OCI-LY3 (cell line): ENCODE measurements around the gene ALPK1.

ENCODE experiments used
- EZH2phosphoT487 ChIP-seq: fragments of 200-600 bp; shearing (Covaris generic); IDR thresholded peaks from 2 replicates; pipeline ENCODE4 v1.6.1; 2018; ENCODE audit warnings: antibody characterized with exemption, mixed run types, low read depth
- TF ChIP-seq, protein P1 (sequence below): fragments of 200-600, 300-600 bp; sonication (generic); IDR thresholded peaks from 2 replicates; pipeline ENCODE4 v1.5.1; 2014; ENCODE audit warnings: antibody characterized with exemption, low read length, low read depth

DNA sequence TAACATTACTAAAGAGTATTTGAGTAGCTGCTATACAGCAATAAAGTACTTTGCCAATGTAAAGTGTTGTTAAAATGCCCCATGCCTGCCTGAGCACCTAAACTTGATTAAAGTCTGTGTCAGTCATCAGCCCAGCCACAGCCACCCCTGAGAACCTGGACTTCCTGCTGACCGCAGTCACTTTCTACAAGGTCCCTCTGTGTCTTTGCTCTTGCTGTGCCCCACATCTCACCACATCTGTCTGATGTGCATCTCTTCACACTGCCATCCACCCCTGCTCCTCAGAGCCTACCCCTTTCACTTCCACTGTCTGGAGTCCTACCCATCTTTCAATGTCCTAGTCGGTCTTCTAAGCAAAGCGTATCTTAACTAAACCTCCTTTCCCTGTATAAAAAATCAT, 25.7 kb downstream of the ALPK1 start:
- TF ChIP-seq, protein P1, sequence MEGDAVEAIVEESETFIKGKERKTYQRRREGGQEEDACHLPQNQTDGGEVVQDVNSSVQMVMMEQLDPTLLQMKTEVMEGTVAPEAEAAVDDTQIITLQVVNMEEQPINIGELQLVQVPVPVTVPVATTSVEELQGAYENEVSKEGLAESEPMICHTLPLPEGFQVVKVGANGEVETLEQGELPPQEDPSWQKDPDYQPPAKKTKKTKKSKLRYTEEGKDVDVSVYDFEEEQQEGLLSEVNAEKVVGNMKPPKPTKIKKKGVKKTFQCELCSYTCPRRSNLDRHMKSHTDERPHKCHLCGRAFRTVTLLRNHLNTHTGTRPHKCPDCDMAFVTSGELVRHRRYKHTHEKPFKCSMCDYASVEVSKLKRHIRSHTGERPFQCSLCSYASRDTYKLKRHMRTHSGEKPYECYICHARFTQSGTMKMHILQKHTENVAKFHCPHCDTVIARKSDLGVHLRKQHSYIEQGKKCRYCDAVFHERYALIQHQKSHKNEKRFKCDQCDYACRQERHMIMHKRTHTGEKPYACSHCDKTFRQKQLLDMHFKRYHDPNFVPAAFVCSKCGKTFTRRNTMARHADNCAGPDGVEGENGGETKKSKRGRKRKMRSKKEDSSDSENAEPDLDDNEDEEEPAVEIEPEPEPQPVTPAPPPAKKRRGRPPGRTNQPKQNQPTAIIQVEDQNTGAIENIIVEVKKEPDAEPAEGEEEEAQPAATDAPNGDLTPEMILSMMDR: no peak
- TF ChIP-seq EZH2phosphoT487: no peak
